ENCODE measurements around the gene RFNG.
A peak's percentile ranks its signal among the peaks of the same experiment; 100 is the strongest.

Gene RFNG

GRCh38 chr17:81999976-82000802 lies 51.4 kb downstream of the RFNG start:
- Mint-ChIP-seq H3K27ac (peak overlapping the region; percentile 28 to 97 (median 77)), H3K27me3 (ENCODE audit: low read depth) (no peaks in the 10 kb centered on the region), H3K4me3 (peak overlapping the region in 1 of 3 experiments; percentile 71), H3K4me1 (peaks cover 28% of the 10 kb centered on the region), H3K9me3 (no peaks in the 10 kb centered on the region), H3K36me3 (ENCODE audit: low read depth) (peaks cover 5% of the 10 kb centered on the region)
- TF ChIP-seq CTCF (IDR thresholded peaks at IDR 0.05; ENCODE audit: unreplicated experiment in 3 of 3), result peak in 1 of 3 experiments; percentile 6

- Mint-ChIP-seq H3K4me3 (no peak overlapping the region), H3K27me3 (ENCODE audit: low read depth) (no peaks in the 10 kb centered on the region), H3K27ac (peak overlapping the region; percentile 28 to 77 (median 57)), H3K4me1 (peaks cover 28% of the 10 kb centered on the region), H3K9me3 (no peaks in the 10 kb centered on the region), H3K36me3 (ENCODE audit: low read depth) (peaks cover 5% of the 10 kb centered on the region)
- no peak for TF ChIP-seq CTCF (IDR thresholded peaks at IDR 0.05; ENCODE audit: unreplicated experiment in 3 of 3)
Observed at GRCh38 chr17:81999587-81999975, 52.0 kb downstream of the RFNG start.

GRCh38 chr17:81998691-81999438 lies 52.7 kb downstream of the RFNG start:
- Mint-ChIP-seq H3K4me3 (no peak overlapping the region), H3K36me3 (ENCODE audit: low read depth) (peaks cover 5% of the 10 kb centered on the region), H3K9me3 (no peaks in the 10 kb centered on the region), H3K4me1 (peaks cover 29% of the 10 kb centered on the region), H3K27ac (peak overlapping the region in 2 of 3 experiments; percentile 74 to 88), H3K27me3 (ENCODE audit: low read depth) (no peaks in the 10 kb centered on the region)
- no peak for TF ChIP-seq CTCF (IDR thresholded peaks at IDR 0.05; ENCODE audit: unreplicated experiment in 3 of 3)

GRCh38 chr17:81998212-81998611 lies 53.4 kb downstream of the RFNG start:
- peaks cover 28% of the 10 kb centered on the region for H3K4me1 Mint-ChIP-seq
- no peak for TF ChIP-seq CTCF (IDR thresholded peaks at IDR 0.05; ENCODE audit: unreplicated experiment in 3 of 3)
- no peak overlapping the region for H3K4me3 Mint-ChIP-seq
- H3K27ac Mint-ChIP-seq, result peak overlapping the region; percentile 59 to 88 (median 74)
- H3K27me3 Mint-ChIP-seq (ENCODE audit: low read depth), result no peaks in the 10 kb centered on the region
- H3K9me3 Mint-ChIP-seq, result no peaks in the 10 kb centered on the region
- peaks cover 5% of the 10 kb centered on the region for H3K36me3 Mint-ChIP-seq (ENCODE audit: low read depth)

Measured in nephron (organoid).